GM21390 (cell line): Measurements from ENCODE around the gene ACTR3C.
A peak's percentile ranks its signal among the peaks of the same experiment; 100 is the strongest.
"Not testable (repeated sequence)": the region's sequence is repeated elsewhere in the genome, so short reads cannot be mapped to it uniquely, and the experiment has no call there.

Source experiments
- ATAC-seq: cut with Tn5 transposase; IDR thresholded peaks from one replicate; pipeline ENCODE4 v1.9.1; 2021; ENCODE audit not compliant: unreplicated experiment

The ACTR3C gene

GRCh38 chr7:150285849-150286754, 37.2 kb downstream of the ACTR3C start:
- ATAC-seq = peak; percentile 68

- ATAC-seq = not testable (repeated sequence)
Observed at GRCh38 chr7:150283608-150284007, 39.7 kb downstream of the ACTR3C start.

GRCh38 chr7:150283111-150283510, 40.2 kb downstream of the ACTR3C start:
- ATAC-seq = not testable (repeated sequence)

- not testable (repeated sequence) for ATAC-seq
Observed at GRCh38 chr7:150281681-150282403, 41.5 kb downstream of the ACTR3C start.

GRCh38 chr7:150278383-150278782, 45.0 kb downstream of the ACTR3C start:
- ATAC-seq = not testable (repeated sequence)

GRCh38 chr7:150276132-150276695, 47.1 kb downstream of the ACTR3C start:
- ATAC-seq = peak; percentile 55

GRCh38 chr7:150271898-150272297, 51.4 kb downstream of the ACTR3C start:
- ATAC-seq = not testable (repeated sequence)

- ATAC-seq = not testable (repeated sequence)
Observed at GRCh38 chr7:150270101-150270824, 53.1 kb downstream of the ACTR3C start.

- not testable (repeated sequence) for ATAC-seq
Observed at GRCh38 chr7:150268798-150269197, 54.5 kb downstream of the ACTR3C start.

- ATAC-seq = not testable (repeated sequence)
Observed at GRCh38 chr7:150268287-150268686, 55.1 kb downstream of the ACTR3C start.

GRCh38 chr7:150266953-150267665, 56.2 kb downstream of the ACTR3C start:
- not testable (repeated sequence) for ATAC-seq

GRCh38 chr7:150262656-150263055, 60.7 kb downstream of the ACTR3C start:
- not testable (repeated sequence) for ATAC-seq

- not testable (repeated sequence) for ATAC-seq
Observed at GRCh38 chr7:150247745-150248144, 75.6 kb downstream of the ACTR3C start.

GRCh38 chr7:150245208-150245607, 78.1 kb downstream of the ACTR3C start:
- not testable (repeated sequence) for ATAC-seq

GRCh38 chr7:150242935-150243334, 80.4 kb downstream of the ACTR3C start:
- not testable (repeated sequence) for ATAC-seq

GRCh38 chr7:150225444-150225843, 97.9 kb downstream of the ACTR3C start:
- not testable (repeated sequence) for ATAC-seq

GRCh38 chr7:150222083-150222972, 101.0 kb downstream of the ACTR3C start:
- not testable (repeated sequence) for ATAC-seq

GRCh38 chr7:150220673-150221181, 102.6 kb downstream of the ACTR3C start:
- not testable (repeated sequence) for ATAC-seq
